Ovary (tissue), 9 donors: ENCODE data around the gene TMTC1. TPM values are rescaled to one million over a fixed set of nuclear protein-coding genes. Genes with fewer than 3 reads are reported as not detected.

Experiments
- DNase-seq, 5 donors: peaks; one replicate each; pipeline ENCODE4 v3.0.0-alpha.2; 2019 to 2020
- H3K27ac ChIP-seq, 2 donors: fragments of 200-600 bp; one replicate each; pipeline versions ENCODE4 v1.5.1 to v1.8.0; 2019 to 2022
- H3K27me3 ChIP-seq: fragments of 200-600 bp; one replicate; pipeline ENCODE4 v1.8.0; 2022
- H3K36me3 ChIP-seq: fragments of 200-600 bp; sonication (generic); one replicate; pipeline ENCODE4 v1.5.1; 2019
- H3K4me1 ChIP-seq: one replicate; pipeline ENCODE4 v1.8.1; 2013; ENCODE audit warnings: mild to moderate bottlenecking, moderate library complexity; ENCODE audit not compliant: insufficient read depth
- H3K4me3 ChIP-seq: fragments of 200-600 bp; sonication (generic); one replicate; pipeline ENCODE4 v1.5.1; 2017
- H3K9me3 ChIP-seq, 2 donors: fragments of 200-600 bp in 1 of 2; sonication (generic) in 1 of 2; one replicate each; pipeline versions ENCODE4 v1.5.1 to v1.8.1; 2013 to 2019; ENCODE audit warnings: mild to moderate bottlenecking in 1 of 2, moderate library complexity in 1 of 2
- CTCF ChIP-seq, 3 donors: fragments of 450-650 bp in 2 of 3; fragments of 200-600 bp in 1 of 3; IDR thresholded peaks; one replicate each; pipeline versions ENCODE4 v1.5.1 to v1.8.0; 2016 to 2022; ENCODE audit warnings: antibody characterized with exemption in 3 of 3, mild to moderate bottlenecking in 1 of 3
- EP300 ChIP-seq: sonication (generic); formaldehyde crosslinking; IDR thresholded peaks from one replicate; pipeline ENCODE4 v1.6.1; 2017; ENCODE audit warnings: antibody characterized with exemption
- POLR2A ChIP-seq: fragments of 450-650 bp; IDR thresholded peaks from one replicate; pipeline ENCODE4 v1.6.1; 2017; ENCODE audit warnings: antibody characterized with exemption, mild to moderate bottlenecking, moderate library complexity
- whole genome bisulfite sequencing, 3 donors: extraction: QIAGEN DNeasy Blood & Tissue Kit in 1 of 3; methylation state at CpG; one replicate each; pipeline versions ENCODE4 v1.1.5 to v1.1.7; 2013 to 2017; 5-methylcytosine and 5-hydroxymethylcytosine counted together
- intact Hi-C, 4 donors: fragments of 100-400 bp; cut with DNase I; formaldehyde crosslinking; loops; one replicate each; pipeline versions ENCODE4 v1.11.0 to v1.15.1; 2022 to 2023
- polyA plus RNA-seq, 2 donors: library from polyadenylated mRNA; stranded (reverse); fragments of 200-250 nt in 1 of 2; fragments of 350-450 nt in 1 of 2; fragmentation: Illumina TruSeq in 1 of 2; extraction: RNeasy Lipid Tissue Mini Kit (QIAGEN cat#74804) in 1 of 2; gene quantifications; one replicate each; pipeline ENCODE4 v1.2.3, GENCODE V29; 2013 to 2014
- total RNA-seq, 7 donors: library from RNA; depleted of rRNA in 2 of 7; stranded (reverse); fragments of >200 nt in 2 of 7; fragmentation: NEBNext Ultra II Directional in 3 of 7; extraction: Animal tissue kit (Norgen Biotek cat#: 25700) in 3 of 7; gene quantifications; one replicate each; pipeline versions ENCODE4 v1.1.0 to v1.2.4, GENCODE V29; 2016 to 2023
- donor health status: DM: no; HTN: no; CAD: no; lungs with moderate emphysema.
- donor health status: DM: no; HTN: no; CAD: no.
- donor health status: Bipolar disorder and iron deficiency.
- donor health status: DM: yes; HTN: yes; CAD: no.
- donor health status: DM: no; HTN: no; CAD: no.
- donor health status: DM: yes; HTN: yes; CAD: no.

TMTC1 gene
- total and polyA plus RNA-seq, 9 donors, result 8.1 to 46.3 (median 21.3) TPM

- no peak for DNase-seq
- H3K9me3 ChIP-seq, result no peaks in the 10 kb centered on the region
- no peaks in the 10 kb centered on the region for H3K36me3 ChIP-seq
- intact Hi-C loops, result no loop called here
- H3K4me1 ChIP-seq, result no peaks in the 10 kb centered on the region
- no peaks in the 10 kb centered on the region for H3K27me3 ChIP-seq
- WGBS, 3 donors, result 37 to 45% (median 40%) methylated on average over 8 of the region's 8 CpGs
- TF ChIP-seq EP300 (no peak), CTCF (IDR thresholded peaks at IDR 0.05) (no peak), POLR2A (no peak)
- no peak overlapping the region for H3K4me3 ChIP-seq
- no peak overlapping the region for H3K27ac ChIP-seq
Measured at GRCh38 chr12:29754235-29755189, 29.2 kb downstream of the TMTC1 start.

- 93 to 99% (median 96%) methylated on average over 3 of the region's 3 CpGs for WGBS, 3 donors
- no peak for DNase-seq
- H3K27ac ChIP-seq, result no peak overlapping the region
- H3K27me3 ChIP-seq, result no peaks in the 10 kb centered on the region
- no peaks in the 10 kb centered on the region for H3K9me3 ChIP-seq
- H3K36me3 ChIP-seq, result no peaks in the 10 kb centered on the region
- no peak for TF ChIP-seq EP300
- TF ChIP-seq POLR2A, result no peak
- TF ChIP-seq CTCF (IDR thresholded peaks at IDR 0.05), result no peak
- no peak overlapping the region for H3K4me3 ChIP-seq
- no peaks in the 10 kb centered on the region for H3K4me1 ChIP-seq
- intact Hi-C loops, result no loop called here
Measured at GRCh38 chr12:29752121-29752520, 31.6 kb downstream of the TMTC1 start.

- Histone ChIP-seq H3K36me3 (no peaks in the 10 kb centered on the region), H3K4me3 (no peak overlapping the region), H3K27me3 (no peaks in the 10 kb centered on the region), H3K9me3 (no peaks in the 10 kb centered on the region), H3K27ac (no peak overlapping the region), H3K4me1 (no peaks in the 10 kb centered on the region)
- DNase-seq, result no peak
- intact Hi-C loops, result no loop called here
- 90 to 92% (median 91%) methylated on average over 6 of the region's 6 CpGs for WGBS, 3 donors
- TF ChIP-seq EP300, result no peak
- no peak for TF ChIP-seq CTCF (IDR thresholded peaks at IDR 0.05)
- TF ChIP-seq POLR2A, result no peak
Measured at GRCh38 chr12:29751676-29752075, 32.1 kb downstream of the TMTC1 start.

GRCh38 chr12:29750928-29751220, 32.9 kb downstream of the TMTC1 start:
- DNase-seq, result no peak
- intact Hi-C loops, result no loop called here
- H3K9me3 ChIP-seq, result no peaks in the 10 kb centered on the region
- H3K27me3 ChIP-seq, result no peaks in the 10 kb centered on the region
- H3K27ac ChIP-seq, result no peak overlapping the region
- H3K4me1 ChIP-seq, result no peaks in the 10 kb centered on the region
- no peaks in the 10 kb centered on the region for H3K36me3 ChIP-seq
- no peak overlapping the region for H3K4me3 ChIP-seq
- TF ChIP-seq CTCF (IDR thresholded peaks at IDR 0.05), result no peak
- no peak for TF ChIP-seq POLR2A
- no peak for TF ChIP-seq EP300
